Neural crest cell (in vitro differentiated cells): ENCODE results near the gene DCANP1. TPM values are rescaled to one million over a fixed set of nuclear protein-coding genes. Genes with fewer than 3 reads are reported as not detected.

ENCODE experiments used
- DNase-seq: peaks from one replicate; pipeline ENCODE4 v3.0.0; 2021; ENCODE audit warnings: low read depth, mixed read lengths, low spot score
- H3K27ac Mint-ChIP-seq: one replicate; pipeline ENCODE4 v1.8.0; 2021; ENCODE audit warnings: mild to moderate bottlenecking, mixed read lengths; ENCODE audit not compliant: unreplicated experiment
- H3K27me3 Mint-ChIP-seq: 2 replicates; pipeline ENCODE4 v1.8.0; 2021; ENCODE audit warnings: low read depth, mild to moderate bottlenecking, mixed read lengths
- H3K36me3 Mint-ChIP-seq: 2 replicates; pipeline ENCODE4 v1.8.0; 2021; ENCODE audit warnings: low read depth, mild to moderate bottlenecking, mixed read lengths
- H3K4me1 Mint-ChIP-seq: 2 replicates; pipeline ENCODE4 v1.8.0; 2021; ENCODE audit warnings: mixed read lengths
- H3K4me3 Mint-ChIP-seq: one replicate; pipeline ENCODE4 v1.8.0; 2021; ENCODE audit warnings: mild to moderate bottlenecking, mixed read lengths
- H3K9me3 Mint-ChIP-seq: 2 replicates; pipeline ENCODE4 v1.8.0; 2021; ENCODE audit warnings: mixed read lengths
- total RNA-seq: library from RNA; stranded (reverse); gene quantifications from 2 replicates; pipeline ENCODE4 v1.2.1, GENCODE V29; 2021
- TF ChIP-seq, protein P1 (sequence below): fragments of 200-600 bp; sonication (generic); conservative IDR thresholded peaks from 2 replicates; pipeline ENCODE4 v1.5.0; 2021; ENCODE audit warnings: antibody characterized with exemption, mild to moderate bottlenecking

The DCANP1 gene
- total RNA-seq, 1 donor from 2014 or later, result not detected

DNA sequence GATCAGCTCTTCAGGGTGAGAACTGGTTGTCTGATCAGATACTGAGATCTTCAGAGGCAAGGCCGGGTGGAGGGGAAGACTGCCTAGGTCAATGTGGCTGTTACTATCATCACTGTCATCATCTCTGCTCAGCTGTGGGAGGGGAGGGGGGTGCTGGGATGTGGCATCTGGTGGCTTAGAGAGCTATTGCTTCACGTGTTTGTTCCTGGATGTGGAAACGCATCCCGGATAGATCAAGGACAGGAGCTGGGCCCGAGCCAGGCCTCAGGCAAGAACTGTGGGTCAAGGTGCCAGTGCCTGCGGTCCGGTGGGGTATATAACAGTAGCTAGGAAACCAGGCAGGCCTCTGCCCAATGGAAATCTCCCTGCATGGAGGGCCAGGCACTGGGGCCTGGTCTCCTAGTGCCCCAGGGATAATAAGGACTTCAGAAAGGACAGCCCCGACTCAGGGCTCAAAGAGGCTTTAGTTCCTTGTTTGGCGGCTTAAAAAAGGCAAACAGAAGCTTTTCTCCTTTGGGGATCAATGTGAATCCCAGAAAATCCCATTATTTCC is 35.3 kb upstream of the DCANP1 start:
- TF ChIP-seq, protein P1, sequence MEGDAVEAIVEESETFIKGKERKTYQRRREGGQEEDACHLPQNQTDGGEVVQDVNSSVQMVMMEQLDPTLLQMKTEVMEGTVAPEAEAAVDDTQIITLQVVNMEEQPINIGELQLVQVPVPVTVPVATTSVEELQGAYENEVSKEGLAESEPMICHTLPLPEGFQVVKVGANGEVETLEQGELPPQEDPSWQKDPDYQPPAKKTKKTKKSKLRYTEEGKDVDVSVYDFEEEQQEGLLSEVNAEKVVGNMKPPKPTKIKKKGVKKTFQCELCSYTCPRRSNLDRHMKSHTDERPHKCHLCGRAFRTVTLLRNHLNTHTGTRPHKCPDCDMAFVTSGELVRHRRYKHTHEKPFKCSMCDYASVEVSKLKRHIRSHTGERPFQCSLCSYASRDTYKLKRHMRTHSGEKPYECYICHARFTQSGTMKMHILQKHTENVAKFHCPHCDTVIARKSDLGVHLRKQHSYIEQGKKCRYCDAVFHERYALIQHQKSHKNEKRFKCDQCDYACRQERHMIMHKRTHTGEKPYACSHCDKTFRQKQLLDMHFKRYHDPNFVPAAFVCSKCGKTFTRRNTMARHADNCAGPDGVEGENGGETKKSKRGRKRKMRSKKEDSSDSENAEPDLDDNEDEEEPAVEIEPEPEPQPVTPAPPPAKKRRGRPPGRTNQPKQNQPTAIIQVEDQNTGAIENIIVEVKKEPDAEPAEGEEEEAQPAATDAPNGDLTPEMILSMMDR, result no peak
- H3K4me3 Mint-ChIP-seq, result no peak overlapping the region
- no peaks in the 10 kb centered on the region for H3K36me3 Mint-ChIP-seq
- no peak for DNase-seq
- H3K9me3 Mint-ChIP-seq, result no peaks in the 10 kb centered on the region
- peaks cover 17% of the 10 kb centered on the region for H3K4me1 Mint-ChIP-seq
- peaks cover 58% of the 10 kb centered on the region for H3K27me3 Mint-ChIP-seq
- H3K27ac Mint-ChIP-seq, result no peak overlapping the region

DNA sequence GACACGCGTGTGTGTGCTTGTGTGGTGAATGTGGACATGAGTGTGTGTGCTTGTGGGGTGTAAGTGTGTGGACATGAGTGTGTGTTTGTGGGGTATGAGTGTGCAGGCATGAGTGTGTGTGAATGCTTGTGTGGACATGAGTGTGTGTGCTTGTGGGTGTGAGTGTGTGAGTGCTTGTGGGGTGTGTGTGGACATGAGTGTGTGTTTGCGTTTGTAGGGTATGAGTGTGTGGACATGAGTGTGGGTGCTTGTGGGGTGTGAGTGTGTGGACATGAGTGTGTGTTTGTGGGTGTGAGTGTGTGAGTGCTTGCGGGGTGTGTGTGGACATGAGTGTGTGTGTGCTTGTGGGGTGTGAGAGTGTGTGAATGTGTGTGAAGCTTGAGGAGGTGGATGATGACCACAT is 34.8 kb upstream of the DCANP1 start:
- peaks cover 57% of the 10 kb centered on the region for H3K27me3 Mint-ChIP-seq
- no peak for DNase-seq
- TF ChIP-seq, protein P1, result no peak
- H3K4me3 Mint-ChIP-seq, result no peak overlapping the region
- H3K27ac Mint-ChIP-seq, result no peak overlapping the region
- no peaks in the 10 kb centered on the region for H3K9me3 Mint-ChIP-seq
- H3K36me3 Mint-ChIP-seq, result no peaks in the 10 kb centered on the region
- peaks cover 21% of the 10 kb centered on the region for H3K4me1 Mint-ChIP-seq

DNA sequence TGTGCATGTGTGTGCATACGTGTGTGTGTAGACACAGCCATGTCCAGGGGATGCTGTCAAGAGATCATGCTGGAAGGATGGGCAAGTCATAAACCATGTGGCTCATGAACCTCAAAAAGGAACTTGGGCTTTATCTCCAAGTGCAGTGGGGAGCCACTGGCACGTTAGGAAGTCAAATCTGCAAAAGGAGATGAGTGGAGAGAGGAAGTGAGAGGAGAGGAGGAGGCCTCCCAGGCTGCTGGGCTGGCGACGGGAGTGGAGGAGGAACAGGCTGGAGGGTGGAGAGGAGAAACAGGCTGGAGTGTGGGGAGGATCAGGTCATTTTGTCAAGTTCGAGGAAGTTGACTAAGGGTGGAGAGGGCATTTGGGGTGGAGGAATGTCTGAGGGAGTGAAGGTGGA is 34.2 kb upstream of the DCANP1 start:
- Mint-ChIP-seq H3K27me3 (peaks cover 57% of the 10 kb centered on the region), H3K36me3 (no peaks in the 10 kb centered on the region), H3K27ac (no peak overlapping the region)

DNA sequence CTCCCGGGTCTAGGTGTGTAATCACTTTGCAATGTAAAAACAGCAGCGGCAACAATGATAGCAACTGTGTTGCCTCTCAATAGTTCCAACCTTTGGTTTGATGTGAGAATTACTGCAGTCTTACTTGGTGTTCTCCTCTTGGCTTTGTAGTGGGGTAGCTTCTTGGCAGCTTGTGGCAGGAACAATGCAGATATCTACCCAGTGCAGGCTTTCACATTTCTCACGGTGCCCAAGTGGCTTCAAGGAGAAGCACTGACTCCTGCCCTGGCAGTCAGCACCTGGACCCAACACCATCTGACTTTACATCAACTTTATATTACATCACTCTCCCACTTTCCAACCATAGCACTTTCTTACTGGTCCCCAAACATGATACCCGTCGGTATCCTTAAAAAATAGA is 33.4 kb upstream of the DCANP1 start:
- peaks cover 28% of the 10 kb centered on the region for H3K4me1 Mint-ChIP-seq
- no peak overlapping the region for H3K27ac Mint-ChIP-seq
- H3K27me3 Mint-ChIP-seq, result peaks cover 55% of the 10 kb centered on the region
- TF ChIP-seq, protein P1, result no peak
- H3K36me3 Mint-ChIP-seq, result no peaks in the 10 kb centered on the region
- H3K4me3 Mint-ChIP-seq, result no peak overlapping the region
- DNase-seq, result no peak
- H3K9me3 Mint-ChIP-seq, result no peaks in the 10 kb centered on the region

More for the DNA sequence above, 34.2 kb upstream of the DCANP1 start:
- Mint-ChIP-seq H3K4me3 (no peak overlapping the region), H3K4me1 (peaks cover 26% of the 10 kb centered on the region), H3K9me3 (no peaks in the 10 kb centered on the region)
- DNase-seq, result no peak
- TF ChIP-seq, protein P1, result no peak

DNA sequence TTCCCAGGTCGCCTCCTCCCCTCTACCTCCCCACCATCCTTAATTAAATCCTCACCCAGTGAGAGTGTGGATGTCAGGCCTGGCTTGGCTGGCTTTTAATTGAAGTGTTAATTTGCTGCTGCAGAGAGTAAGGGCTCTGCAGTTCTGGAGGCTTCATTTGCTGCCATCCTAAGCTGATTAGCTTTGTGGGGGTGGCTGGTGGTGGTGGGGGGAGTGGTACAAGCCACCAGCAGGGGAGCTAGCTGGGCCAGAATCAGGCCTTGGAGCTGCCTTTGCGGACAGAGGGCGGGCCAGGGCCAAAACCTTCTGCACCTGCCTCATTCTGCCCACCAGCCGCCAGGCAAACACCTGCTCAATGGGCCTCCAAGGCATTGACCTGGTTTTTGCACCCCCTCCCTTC is 31.8 kb upstream of the DCANP1 start:
- Mint-ChIP-seq H3K27me3 (peaks cover 62% of the 10 kb centered on the region), H3K27ac (no peak overlapping the region), H3K4me1 (peaks cover 27% of the 10 kb centered on the region), H3K4me3 (no peak overlapping the region), H3K9me3 (no peaks in the 10 kb centered on the region), H3K36me3 (no peaks in the 10 kb centered on the region)
- TF ChIP-seq, protein P1, result no peak
- no peak for DNase-seq
